GM21360 (cell line): ENCODE results near the gene BSG.
"Not testable (repeated sequence)": the region's sequence is repeated elsewhere in the genome, so short reads cannot be mapped to it uniquely, and the experiment has no call there.

Source experiments
- ATAC-seq: cut with Tn5 transposase; IDR thresholded peaks from one replicate; pipeline ENCODE4 v1.9.1; 2021; ENCODE audit warnings: mild to moderate bottlenecking, moderate library complexity; ENCODE audit not compliant: unreplicated experiment

Gene BSG

GRCh38 chr19:617551-618246 lies 45.3 kb downstream of the BSG start:
- no peak for ATAC-seq

- no peak for ATAC-seq
These were observed 45.8 kb downstream of the BSG start for GRCh38 chr19:618247-618619.

- no peak for ATAC-seq
These were observed 46.4 kb downstream of the BSG start for GRCh38 chr19:618674-619285.

- no peak for ATAC-seq
These were observed 47.0 kb downstream of the BSG start for GRCh38 chr19:619286-620002.

- ATAC-seq: no peak
These were observed 47.9 kb downstream of the BSG start for GRCh38 chr19:620166-620862.

- ATAC-seq: not testable (repeated sequence)
These were observed 48.8 kb downstream of the BSG start for GRCh38 chr19:621191-621590.

GRCh38 chr19:621819-622218 lies 49.4 kb downstream of the BSG start:
- ATAC-seq: no peak

- no peak for ATAC-seq
These were observed 50.3 kb downstream of the BSG start for GRCh38 chr19:622666-623065.

GRCh38 chr19:623175-623916 lies 51.0 kb downstream of the BSG start:
- ATAC-seq: no peak

- ATAC-seq: no peak
These were observed 51.6 kb downstream of the BSG start for GRCh38 chr19:623974-624373.

GRCh38 chr19:624433-625109 lies 52.2 kb downstream of the BSG start:
- no peak for ATAC-seq

GRCh38 chr19:625257-625656 lies 52.9 kb downstream of the BSG start:
- ATAC-seq: no peak

GRCh38 chr19:626566-626965 lies 54.2 kb downstream of the BSG start:
- not testable (repeated sequence) for ATAC-seq

GRCh38 chr19:628168-628567 lies 55.8 kb downstream of the BSG start:
- ATAC-seq: no peak

GRCh38 chr19:629515-629914 lies 57.1 kb downstream of the BSG start:
- ATAC-seq: not testable (repeated sequence)

- ATAC-seq: no peak
These were observed 57.7 kb downstream of the BSG start for GRCh38 chr19:629961-630714.

GRCh38 chr19:632579-633067 lies 60.2 kb downstream of the BSG start:
- no peak for ATAC-seq
